Activated CD4-positive, alpha-beta T cell treated with anti-CD3 and anti-CD28 coated beads for 24 hours (primary cell): Measurements from ENCODE around the gene TMOD4.
"Not testable (repeated sequence)": the region's sequence is repeated elsewhere in the genome, so short reads cannot be mapped to it uniquely, and the experiment has no call there.

Source experiments
- DNase-seq, 2 donors: peaks; one replicate each; pipeline ENCODE4 v3.0.0-alpha.2; 2020; ENCODE audit warnings: low read depth in 2 of 2

Gene TMOD4

GRCh38 chr1:151175863-151176262 is at the start of gene TMOD4:
TSS of gene TMOD4 (minus strand) at chr1:151175981. CDS start at chr1:151174875, 1,106 bp downstream.
- no peak for DNase-seq

GRCh38 chr1:151222130-151222529 is 46.3 kb upstream of the TMOD4 start:
- no peak for DNase-seq

GRCh38 chr1:151221616-151222015 is 45.8 kb upstream of the TMOD4 start:
- no peak for DNase-seq

- DNase-seq = no peak
Observed at GRCh38 chr1:151213560-151213959, 37.8 kb upstream of the TMOD4 start.

GRCh38 chr1:151211972-151212705 is 36.4 kb upstream of the TMOD4 start:
- no peak for DNase-seq

- no peak for DNase-seq
Observed at GRCh38 chr1:151210830-151211229, 35.0 kb upstream of the TMOD4 start.

- DNase-seq = not testable (repeated sequence)
Observed at GRCh38 chr1:151205381-151205965, 29.7 kb upstream of the TMOD4 start.

GRCh38 chr1:151199873-151200581 is 24.2 kb upstream of the TMOD4 start:
- DNase-seq = no peak

GRCh38 chr1:151198254-151199127 is 22.7 kb upstream of the TMOD4 start, which contains the start of gene PIP5K1A:
TSS of gene PIP5K1A (plus strand) at chr1:151198552. CDS start at chr1:151198997, 445 bp downstream.
- peak; percentile 99 for DNase-seq

- DNase-seq = no peak
Observed at GRCh38 chr1:151197863-151198253, 22.1 kb upstream of the TMOD4 start.

- no peak for DNase-seq
Observed at GRCh38 chr1:151196292-151196800, 20.6 kb upstream of the TMOD4 start.

- not testable (repeated sequence) for DNase-seq
Observed at GRCh38 chr1:151194894-151195594, 19.3 kb upstream of the TMOD4 start.

- no peak for DNase-seq
Observed at GRCh38 chr1:151193856-151194255, 18.1 kb upstream of the TMOD4 start.

GRCh38 chr1:151193304-151193703 is 17.5 kb upstream of the TMOD4 start:
- no peak for DNase-seq

- no peak for DNase-seq
Observed at GRCh38 chr1:151192047-151192446, 16.3 kb upstream of the TMOD4 start.

GRCh38 chr1:151189637-151190445 is 14.1 kb upstream of the TMOD4 start, which contains the start of gene VPS72:
TSS of gene VPS72 (minus strand) at chr1:151190197. CDS start at chr1:151190121, 76 bp downstream.
- peak; percentile 77 to 79 for DNase-seq

GRCh38 chr1:151188667-151189066 is 12.9 kb upstream of the TMOD4 start:
- DNase-seq = not testable (repeated sequence)

GRCh38 chr1:151187205-151187604 is 11.4 kb upstream of the TMOD4 start:
- DNase-seq = no peak

GRCh38 chr1:151184211-151184610 is 8.4 kb upstream of the TMOD4 start:
- no peak for DNase-seq

GRCh38 chr1:151176514-151177045 is 799 bp upstream of the TMOD4 start:
- no peak for DNase-seq
